Stimulated activated CD8-positive, alpha-beta memory T cell treated with anti-CD3 and anti-CD28 coated beads, Interleukin-7, amount 100 ng/mL, for 1 hour (primary cell): ENCODE results near the gene DDRGK1.
"Not testable (repeated sequence)": the region's sequence is repeated elsewhere in the genome, so short reads cannot be mapped to it uniquely, and the experiment has no call there.

Experiments used
- DNase-seq, 2 donors: peaks; one replicate each; pipeline ENCODE4 v3.0.0-alpha.2; 2020; ENCODE audit warnings: low read depth in 2 of 2

The DDRGK1 gene

GRCh38 chr20:3183896-3184612, 20.4 kb downstream of the DDRGK1 start:
- no peak for DNase-seq

DNA sequence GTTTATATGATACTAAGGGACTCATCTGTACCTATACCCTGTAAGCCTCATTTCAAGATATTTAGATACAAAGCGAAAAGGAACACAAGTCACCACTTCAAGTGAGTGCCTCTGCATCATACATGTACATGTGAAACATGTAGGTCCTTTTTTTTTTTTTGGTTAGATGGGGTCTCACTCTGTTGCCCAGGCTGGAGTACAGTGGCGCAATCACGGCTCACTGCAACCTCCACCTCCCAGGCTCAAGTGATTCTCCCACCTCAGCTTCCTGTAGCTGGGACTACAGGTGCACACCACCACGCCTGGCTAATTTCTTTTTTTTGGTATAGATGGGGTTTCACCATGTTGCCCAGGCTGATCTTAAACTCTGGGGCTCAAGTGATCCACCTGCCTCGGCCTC, 22.1 kb downstream of the DDRGK1 start:
- DNase-seq, result not testable (repeated sequence)

- DNase-seq, result no peak
These were observed 23.2 kb downstream of the DDRGK1 start for GRCh38 chr20:3181270-3181669.

DNA sequence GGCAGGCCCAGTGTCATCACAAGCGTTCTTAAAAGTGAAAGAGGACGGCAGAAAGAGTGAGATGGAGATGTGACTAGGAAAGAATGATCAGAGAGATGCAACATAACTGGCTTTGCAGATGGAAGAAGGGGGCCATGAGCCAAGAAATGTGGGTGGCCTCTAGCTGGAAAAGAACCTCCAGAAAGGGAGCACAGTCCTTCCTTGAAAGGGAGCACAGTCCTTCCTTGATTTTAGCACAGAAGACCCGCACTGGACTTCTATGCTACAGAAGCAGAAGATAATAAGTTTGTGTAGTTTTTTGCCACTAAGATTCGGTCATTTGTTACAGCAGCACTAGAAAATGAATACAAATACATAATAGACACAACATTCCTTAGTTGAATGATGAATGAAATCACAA, 24.2 kb downstream of the DDRGK1 start:
- DNase-seq, result no peak

DNA sequence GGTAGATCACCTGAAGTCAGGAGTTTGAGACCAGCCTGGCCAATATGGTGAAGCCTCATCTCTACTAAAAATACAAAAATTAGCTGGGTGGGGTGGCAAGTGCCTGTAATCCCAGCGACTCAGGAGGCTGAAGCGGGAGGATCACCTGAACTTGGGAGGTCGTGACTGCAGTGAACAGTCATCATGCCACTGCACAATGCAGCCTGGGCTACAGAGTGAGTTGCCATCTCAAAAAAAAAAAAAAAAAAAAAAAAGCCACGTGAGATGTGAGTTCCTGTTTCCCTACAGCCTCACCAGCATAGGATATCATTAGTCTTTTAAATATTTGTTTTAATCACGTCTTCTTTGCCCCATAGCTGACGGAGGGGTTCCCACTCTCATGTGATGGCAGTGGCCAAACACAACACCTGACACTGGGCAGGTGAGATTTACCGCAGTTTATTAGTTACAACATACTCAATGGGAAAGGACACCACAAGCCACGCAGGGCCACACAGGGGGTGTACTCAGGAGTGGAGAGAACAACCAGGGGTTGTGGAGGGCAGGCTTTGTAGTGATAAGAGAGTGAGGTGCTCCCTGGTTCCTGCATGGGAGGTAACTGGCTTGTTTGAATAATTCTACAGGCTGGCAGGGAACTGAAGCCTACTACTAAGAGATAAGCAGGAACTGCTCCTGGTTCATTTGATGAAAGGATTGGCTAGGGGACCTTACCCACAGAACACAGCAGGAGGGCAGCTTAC, 26.6 kb downstream of the DDRGK1 start:
- no peak for DNase-seq

- no peak for DNase-seq
These were observed 29.2 kb downstream of the DDRGK1 start for GRCh38 chr20:3175270-3175669.

DNA sequence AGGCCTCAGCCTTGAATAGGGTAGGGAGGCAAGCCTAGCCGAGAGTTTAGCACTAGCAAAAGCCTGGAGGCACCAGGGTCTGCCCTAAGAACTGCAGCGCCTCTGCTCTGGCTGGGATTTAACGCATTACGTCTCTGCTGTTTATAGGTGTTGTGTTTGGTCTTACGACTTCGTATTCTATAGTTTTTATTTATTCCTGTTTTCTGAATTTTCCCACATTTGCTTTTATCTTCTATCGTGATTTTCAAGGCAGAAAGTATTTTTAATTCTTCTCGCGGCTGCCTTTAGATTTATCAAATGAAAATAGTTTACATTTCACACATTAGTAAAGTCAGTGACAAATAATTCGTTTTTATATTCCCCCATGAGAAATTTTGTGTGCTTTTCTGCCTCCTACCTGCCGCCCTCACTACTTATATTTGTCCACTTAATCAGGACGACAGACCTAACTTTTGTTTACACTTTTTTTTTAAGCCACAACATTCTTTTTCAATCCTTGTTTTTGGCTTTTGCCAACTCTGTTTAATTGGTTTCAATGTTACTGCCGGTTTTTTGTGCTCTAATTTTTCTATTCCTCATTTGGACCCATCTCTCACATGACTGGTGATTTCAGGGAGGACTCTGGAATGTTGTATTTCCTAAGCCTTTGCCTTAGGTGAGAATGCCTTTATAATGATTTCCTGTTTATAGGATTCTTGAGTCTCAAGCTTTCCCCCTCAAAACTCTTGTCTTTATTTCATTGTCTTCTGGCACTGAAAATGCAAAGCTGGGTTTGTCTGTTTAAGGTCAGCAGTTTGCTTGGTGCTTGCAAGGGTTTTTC, 29.8 kb downstream of the DDRGK1 start:
- no peak for DNase-seq

- DNase-seq, result peak; percentile 79 to 81
These were observed 30.7 kb downstream of the DDRGK1 start for GRCh38 chr20:3173610-3174441.

- peak; percentile 63 to 72 for DNase-seq
These were observed 31.4 kb downstream of the DDRGK1 start, which contains the start of gene LZTS3 for GRCh38 chr20:3172933-3173609. TSS of gene LZTS3 (minus strand) at chr20:3173549. CDS start at chr20:3167163, 6,386 bp downstream.

DNA sequence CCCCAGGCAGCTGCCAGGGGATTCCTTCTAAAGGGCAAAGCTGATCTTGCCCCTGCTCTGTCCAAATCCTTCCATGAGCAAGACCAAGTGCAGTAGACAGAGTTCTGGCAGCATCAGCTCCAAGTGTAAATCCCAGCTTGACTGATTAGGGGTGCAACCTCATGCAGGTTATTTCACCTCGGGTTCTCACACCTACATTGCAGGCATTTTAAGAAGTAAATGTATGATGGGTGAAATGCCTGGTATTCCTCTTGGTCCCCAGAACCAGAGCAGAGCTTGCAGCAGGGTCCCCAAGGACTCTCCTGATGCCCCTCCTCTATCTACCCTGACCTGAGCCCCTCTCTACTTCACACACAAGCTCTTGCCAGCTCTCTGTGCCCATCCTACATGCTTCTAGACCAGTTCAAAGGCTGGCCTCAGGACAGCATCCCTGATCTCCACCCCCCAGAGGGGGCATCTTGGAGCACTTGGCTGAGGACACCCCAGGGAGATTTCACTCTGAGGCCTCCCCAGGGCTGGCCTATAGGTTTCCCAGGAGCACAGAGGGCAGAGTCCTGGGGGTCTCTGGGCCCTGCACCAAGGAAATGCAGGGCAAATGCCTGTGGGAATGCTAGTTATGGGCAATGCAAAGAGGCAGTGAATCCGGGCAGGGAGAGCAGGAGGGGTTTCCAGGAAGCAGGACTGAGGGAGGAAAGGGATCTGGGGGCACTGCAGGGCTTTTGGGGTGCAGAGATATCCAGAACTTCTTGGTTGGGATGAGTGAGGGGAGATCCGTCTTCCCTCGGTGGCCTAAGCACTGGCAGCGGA, 32.2 kb downstream of the DDRGK1 start:
- no peak for DNase-seq

DNA sequence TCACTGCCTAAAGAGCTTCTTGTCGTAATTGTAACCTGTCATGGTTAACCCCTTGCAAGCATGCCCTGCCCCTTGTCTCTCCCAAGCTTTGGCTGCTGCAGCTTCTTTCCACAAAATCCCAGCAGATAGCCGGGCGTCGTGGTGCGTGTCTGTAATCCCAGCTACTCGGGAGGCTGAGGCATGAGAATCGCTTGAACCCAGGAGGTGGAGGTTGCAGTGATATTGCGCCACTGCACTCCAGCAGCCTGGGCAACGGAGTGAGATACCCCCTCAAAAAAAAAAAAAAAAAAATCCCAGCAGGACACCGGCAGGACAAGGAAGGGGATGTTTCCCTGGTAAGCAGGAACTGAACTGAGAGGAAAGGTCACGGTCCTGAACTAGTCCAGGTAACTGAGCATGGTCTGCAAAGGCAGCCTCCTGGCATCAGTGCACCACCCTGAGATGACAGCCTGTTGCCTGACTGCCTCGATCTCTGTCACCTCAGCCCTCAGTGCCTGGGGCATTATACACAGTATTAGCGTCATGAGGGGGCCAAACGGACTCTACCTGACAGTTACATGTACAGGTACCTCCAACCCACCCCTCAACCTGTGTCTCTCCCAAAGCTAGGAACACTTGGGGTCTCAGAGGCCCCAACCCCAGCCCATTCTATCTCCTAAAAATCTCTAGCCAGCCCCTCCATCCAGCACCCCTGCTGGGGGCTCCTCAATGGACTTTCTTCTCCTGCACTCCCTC, 32.9 kb downstream of the DDRGK1 start:
- DNase-seq, result no peak

DNA sequence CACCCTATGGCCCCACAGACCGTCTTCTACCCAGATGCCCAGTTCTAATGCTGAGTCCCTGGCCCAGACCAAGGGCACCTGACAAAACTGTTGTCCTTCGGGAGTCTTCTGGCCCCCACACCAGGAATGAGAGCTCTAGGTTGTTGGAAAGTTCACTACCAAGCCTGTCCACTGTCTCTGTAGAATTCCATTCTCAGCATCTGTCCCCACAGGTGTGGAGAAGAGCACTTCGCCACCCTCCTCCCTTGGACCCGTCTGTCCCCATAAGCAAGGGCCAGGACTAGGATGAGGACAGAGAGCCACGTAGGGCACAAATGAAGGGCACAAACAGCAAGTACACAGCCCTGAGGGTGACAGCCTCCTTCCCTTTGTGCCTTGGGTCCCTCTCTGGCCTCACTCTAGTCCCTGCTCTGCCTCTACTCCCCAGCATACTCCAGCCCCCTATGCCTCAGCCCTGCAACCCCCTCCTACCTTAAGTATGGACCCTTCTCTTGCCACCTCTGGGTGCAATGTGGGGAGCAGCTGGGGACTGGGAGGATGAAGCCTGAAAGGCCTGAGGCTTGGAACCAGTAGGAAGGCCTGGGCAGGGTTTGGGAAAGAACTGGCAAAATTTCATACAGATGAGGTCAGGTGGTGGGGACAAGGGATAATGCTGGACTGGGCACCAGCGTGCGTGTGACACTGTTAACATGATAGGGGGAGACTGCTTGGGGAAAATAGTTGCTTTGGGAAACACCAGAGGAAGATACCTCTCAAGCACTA, 35.5 kb downstream of the DDRGK1 start:
- DNase-seq, result no peak

GRCh38 chr20:3168079-3168828, 36.2 kb downstream of the DDRGK1 start:
- no peak for DNase-seq

GRCh38 chr20:3167738-3168078, 36.8 kb downstream of the DDRGK1 start:
- no peak for DNase-seq

- no peak for DNase-seq
These were observed 37.6 kb downstream of the DDRGK1 start for GRCh38 chr20:3166913-3167342.

- DNase-seq, result no peak
These were observed 38.1 kb downstream of the DDRGK1 start for GRCh38 chr20:3166338-3166912.

DNA sequence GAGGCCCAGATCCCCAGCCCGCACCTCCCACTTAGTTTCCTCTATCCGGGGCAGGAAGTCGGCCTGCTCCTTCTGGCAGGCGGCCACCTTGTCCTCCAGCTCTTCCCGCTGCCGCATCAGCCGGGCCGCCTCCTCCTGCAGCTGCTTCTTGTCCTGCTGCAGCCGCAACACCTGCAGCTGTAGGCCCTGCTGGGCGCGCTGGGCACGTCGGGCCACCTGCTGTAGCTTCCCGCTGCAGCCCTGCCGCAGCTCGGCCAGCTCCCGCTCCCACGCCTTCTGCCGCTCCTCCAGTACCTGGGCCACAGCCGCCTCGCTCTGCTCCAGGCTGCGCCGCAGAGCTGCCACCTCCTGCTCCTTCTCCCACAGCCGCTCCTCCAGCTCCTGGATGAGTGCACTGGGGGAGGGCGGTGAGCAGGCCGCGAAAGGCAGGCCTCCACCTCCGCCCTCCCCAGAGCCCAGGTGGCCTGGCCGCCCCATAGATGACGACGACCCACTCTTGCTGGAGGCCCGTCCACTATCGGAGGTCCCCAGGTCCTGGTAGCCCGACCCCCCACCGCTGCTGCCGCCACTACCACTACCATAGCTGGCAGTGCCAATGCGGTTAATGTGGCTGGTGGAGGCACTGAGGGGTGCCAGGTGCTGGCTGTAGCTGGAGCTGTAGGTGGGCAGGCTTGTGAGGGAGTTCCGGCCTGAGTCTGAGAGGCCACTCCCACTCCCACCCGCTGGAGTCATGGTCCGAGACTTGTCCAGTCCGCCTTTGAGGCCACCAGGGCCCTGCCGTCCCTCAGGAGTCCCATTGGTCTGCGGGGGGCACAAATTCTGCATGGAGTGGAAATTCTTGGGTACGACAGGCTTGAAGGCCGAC, 38.8 kb downstream of the DDRGK1 start:
- no peak for DNase-seq
